HEK293 (cell line): Measurements from ENCODE around the gene SCN4A.

Experiments used
- SETDB1 ChIP-seq: IDR thresholded peaks from one replicate; pipeline ENCODE4 v1.6.1; 2017; ENCODE audit warnings: mild to moderate bottlenecking, low read length, moderate library complexity, mixed read lengths; ENCODE audit not compliant: insufficient read length
- ZNF23 ChIP-seq: fragments of 450-650 bp; formaldehyde crosslinking; IDR thresholded peaks from 2 replicates; pipeline ENCODE4 v1.5.1; 2016; ENCODE audit warnings: missing biosample characterization, missing genetic modification characterization, borderline replicate concordance
- ZNF274 ChIP-seq, 2 experiments: fragments of 200-500 bp in 1 of 2; fragments of 450-650 bp in 1 of 2; sonication (Bioruptor generic) in 1 of 2; formaldehyde crosslinking in 1 of 2; IDR thresholded peaks; 2 replicates each; pipeline versions ENCODE4 v1.5.1 to v1.6.1; 2014 to 2016; ENCODE audit warnings: borderline replicate concordance in 1 of 2, inconsistent platforms in 1 of 2, low read length in 1 of 2, missing biosample characterization in 1 of 2, missing genetic modification characterization in 1 of 2
- ZNF37A ChIP-seq: fragments of 450-650 bp; IDR thresholded peaks from 2 replicates; pipeline ENCODE4 v1.5.1; 2018; ENCODE audit warnings: missing biosample characterization, missing genetic modification characterization
- ZNF473 ChIP-seq: fragments of 450-650 bp; formaldehyde crosslinking; IDR thresholded peaks from 2 replicates; pipeline ENCODE4 v1.5.1; 2017; ENCODE audit warnings: missing biosample characterization, missing genetic modification characterization
- TF ChIP-seq, protein P1 (sequence below): fragments of 450-650 bp; formaldehyde crosslinking; IDR thresholded peaks from 2 replicates; pipeline ENCODE4 v1.5.1; 2016; ENCODE audit warnings: missing biosample characterization, missing genetic modification characterization

DNA sequence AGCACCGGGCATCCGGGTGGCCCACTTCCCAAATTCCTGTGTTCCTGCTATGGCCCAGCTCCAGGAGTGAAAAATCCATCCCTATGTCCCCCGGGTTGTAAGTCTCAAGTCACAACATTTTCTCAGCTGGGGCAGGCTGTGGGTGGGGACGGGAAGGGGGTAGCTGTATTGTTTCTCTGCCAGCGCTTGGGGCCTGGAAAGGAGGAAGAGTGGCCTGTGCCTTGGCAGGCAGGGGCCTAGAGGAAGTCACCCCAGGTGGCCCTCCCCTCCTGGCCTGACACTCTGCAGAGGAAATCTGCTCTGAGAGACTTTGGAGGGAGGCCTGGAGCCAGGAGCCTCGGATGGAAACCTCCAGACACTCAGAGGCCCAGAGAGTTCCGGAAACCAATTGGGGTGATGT lies 10.6 kb upstream of the SCN4A start:
- TF ChIP-seq ZNF274 (IDR thresholded peaks at IDR 0.05; ENCODE audit: low read length): no peak
- no peak for TF ChIP-seq ZNF274 (tag by site-specific recombination; IDR thresholded peaks at IDR 0.05; ENCODE audit: borderline replicate concordance)
- no peak for TF ChIP-seq SETDB1
- no peak for TF ChIP-seq ZNF37A (tag by site-specific recombination)
- TF ChIP-seq, protein P1, sequence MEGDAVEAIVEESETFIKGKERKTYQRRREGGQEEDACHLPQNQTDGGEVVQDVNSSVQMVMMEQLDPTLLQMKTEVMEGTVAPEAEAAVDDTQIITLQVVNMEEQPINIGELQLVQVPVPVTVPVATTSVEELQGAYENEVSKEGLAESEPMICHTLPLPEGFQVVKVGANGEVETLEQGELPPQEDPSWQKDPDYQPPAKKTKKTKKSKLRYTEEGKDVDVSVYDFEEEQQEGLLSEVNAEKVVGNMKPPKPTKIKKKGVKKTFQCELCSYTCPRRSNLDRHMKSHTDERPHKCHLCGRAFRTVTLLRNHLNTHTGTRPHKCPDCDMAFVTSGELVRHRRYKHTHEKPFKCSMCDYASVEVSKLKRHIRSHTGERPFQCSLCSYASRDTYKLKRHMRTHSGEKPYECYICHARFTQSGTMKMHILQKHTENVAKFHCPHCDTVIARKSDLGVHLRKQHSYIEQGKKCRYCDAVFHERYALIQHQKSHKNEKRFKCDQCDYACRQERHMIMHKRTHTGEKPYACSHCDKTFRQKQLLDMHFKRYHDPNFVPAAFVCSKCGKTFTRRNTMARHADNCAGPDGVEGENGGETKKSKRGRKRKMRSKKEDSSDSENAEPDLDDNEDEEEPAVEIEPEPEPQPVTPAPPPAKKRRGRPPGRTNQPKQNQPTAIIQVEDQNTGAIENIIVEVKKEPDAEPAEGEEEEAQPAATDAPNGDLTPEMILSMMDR: no peak
- no peak for TF ChIP-seq ZNF23 (tag by site-specific recombination)
- TF ChIP-seq ZNF473 (tag by site-specific recombination): no peak
